ENCODE results near the gene PCDH15.

PCDH15 gene

GRCh38 chr10:54702583-54703485 is 98.2 kb downstream of the PCDH15 start:
- DNase-seq, result no peak

GRCh38 chr10:54691331-54691730 is 109.7 kb downstream of the PCDH15 start:
- DNase-seq, result no peak

GRCh38 chr10:54682554-54682953 is 118.5 kb downstream of the PCDH15 start:
- DNase-seq, result no peak

- no peak for DNase-seq
Measured at GRCh38 chr10:54681136-54681535, 119.9 kb downstream of the PCDH15 start.

GRCh38 chr10:54667136-54667535 is 133.9 kb downstream of the PCDH15 start:
- no peak for DNase-seq

- DNase-seq, result no peak
Measured at GRCh38 chr10:54666192-54666591, 134.8 kb downstream of the PCDH15 start.

GRCh38 chr10:54665095-54665494 is 135.9 kb downstream of the PCDH15 start:
- no peak for DNase-seq

- no peak for DNase-seq
Measured at GRCh38 chr10:54660397-54660796, 140.6 kb downstream of the PCDH15 start.

GRCh38 chr10:54656643-54657042 is 144.4 kb downstream of the PCDH15 start:
- DNase-seq, result no peak

- DNase-seq, result no peak
Measured at GRCh38 chr10:54653518-54653917, 147.5 kb downstream of the PCDH15 start.

GRCh38 chr10:54650547-54650946 is 150.5 kb downstream of the PCDH15 start:
- no peak for DNase-seq

GRCh38 chr10:54622017-54622416 is 179.0 kb downstream of the PCDH15 start:
- no peak for DNase-seq

GRCh38 chr10:54620352-54620751 is 180.7 kb downstream of the PCDH15 start:
- no peak for DNase-seq

- no peak for DNase-seq
Measured at GRCh38 chr10:54614072-54614471, 187.0 kb downstream of the PCDH15 start.

- no peak for DNase-seq
Measured at GRCh38 chr10:54613162-54613561, 187.9 kb downstream of the PCDH15 start.

- DNase-seq, result no peak
Measured at GRCh38 chr10:54609423-54609822, 191.6 kb downstream of the PCDH15 start.

- no peak for DNase-seq
Measured at GRCh38 chr10:54607983-54608382, 193.0 kb downstream of the PCDH15 start.

- DNase-seq, result no peak
Measured at GRCh38 chr10:54594289-54594688, 206.7 kb downstream of the PCDH15 start.

- DNase-seq, result no peak
Measured at GRCh38 chr10:54587971-54588370, 213.1 kb downstream of the PCDH15 start.

GRCh38 chr10:54585572-54585971 is 215.5 kb downstream of the PCDH15 start:
- DNase-seq, result no peak

GRCh38 chr10:54577682-54578081 is 223.3 kb downstream of the PCDH15 start:
- no peak for DNase-seq

GRCh38 chr10:54576541-54576940 is 224.5 kb downstream of the PCDH15 start:
- no peak for DNase-seq

GRCh38 chr10:54559498-54559897 is 241.5 kb downstream of the PCDH15 start:
- DNase-seq, result no peak

- no peak for DNase-seq
Measured at GRCh38 chr10:54554028-54554427, 247.0 kb downstream of the PCDH15 start.

GRCh38 chr10:54550016-54550415 is 251.0 kb downstream of the PCDH15 start:
- no peak for DNase-seq
